GM18502 (cell line): ENCODE measurements around the gene ABHD17C.

Experiments
- ATAC-seq: cut with Tn5 transposase; IDR thresholded peaks from one replicate; pipeline ENCODE4 v1.9.1; 2021; ENCODE audit warnings: mild to moderate bottlenecking; ENCODE audit not compliant: unreplicated experiment, poor library complexity

The ABHD17C gene

DNA sequence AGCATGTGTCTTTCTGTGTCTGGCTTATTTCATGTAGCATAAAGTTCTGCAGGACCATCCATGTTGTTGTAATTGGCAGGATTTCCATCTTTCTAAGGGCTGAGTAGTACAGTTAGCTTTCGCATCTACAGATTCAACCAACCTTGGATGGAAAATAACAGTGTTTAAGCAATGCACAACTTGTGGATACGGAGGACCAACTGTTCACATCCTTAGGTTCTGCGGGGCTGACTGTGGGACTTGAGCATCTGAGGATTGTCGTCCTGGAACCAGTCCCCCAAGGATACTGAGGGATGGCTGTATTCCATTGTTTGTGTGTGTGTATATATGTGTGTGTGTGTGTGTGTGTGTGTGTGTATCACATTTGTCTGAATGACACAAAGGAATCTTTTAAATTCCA is 27.7 kb downstream of the ABHD17C start:
- ATAC-seq: no peak

DNA sequence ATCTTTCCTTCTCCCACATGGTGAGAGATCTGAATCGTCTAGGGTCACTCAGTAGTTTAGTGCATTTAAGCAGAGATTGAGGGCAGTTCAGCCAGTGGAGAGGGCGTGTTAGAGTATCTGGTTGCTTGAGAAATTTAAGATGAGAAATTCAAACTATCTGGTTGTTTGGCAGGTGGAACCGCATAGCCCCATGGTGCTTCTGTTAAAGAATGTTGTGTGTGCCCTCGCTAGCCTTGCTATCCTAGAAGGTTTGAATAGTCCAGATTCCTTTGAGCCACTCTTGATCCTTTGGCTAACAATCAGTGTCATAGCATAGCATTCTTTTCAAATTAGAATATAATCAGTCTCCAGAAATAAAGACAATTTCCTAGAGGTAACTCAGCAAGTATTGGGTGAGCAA is 32.1 kb downstream of the ABHD17C start:
- ATAC-seq: no peak

GRCh38 chr15:80727596-80727995 is 32.5 kb downstream of the ABHD17C start:
- no peak for ATAC-seq

- no peak for ATAC-seq
Observed at GRCh38 chr15:80730387-80730786, 35.3 kb downstream of the ABHD17C start.

DNA sequence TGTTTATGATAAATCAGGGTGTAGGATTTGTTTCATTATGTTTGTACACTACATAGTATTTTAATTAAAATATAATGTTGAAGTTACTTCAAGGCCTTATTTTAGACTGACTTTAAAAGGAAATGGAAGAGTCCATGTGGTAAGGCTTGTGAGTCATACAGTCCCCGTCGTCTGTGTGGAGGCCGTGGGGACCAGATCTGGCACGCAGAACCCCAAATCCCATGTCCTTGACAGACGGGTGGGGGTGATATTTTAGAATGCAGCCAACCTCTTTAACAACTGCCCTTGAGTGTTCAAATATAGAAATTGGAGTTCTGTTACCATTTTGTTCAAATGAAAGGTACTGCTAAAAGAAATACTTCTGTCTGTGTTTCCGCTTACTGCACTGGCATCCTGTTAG is 35.8 kb downstream of the ABHD17C start:
- no peak for ATAC-seq

DNA sequence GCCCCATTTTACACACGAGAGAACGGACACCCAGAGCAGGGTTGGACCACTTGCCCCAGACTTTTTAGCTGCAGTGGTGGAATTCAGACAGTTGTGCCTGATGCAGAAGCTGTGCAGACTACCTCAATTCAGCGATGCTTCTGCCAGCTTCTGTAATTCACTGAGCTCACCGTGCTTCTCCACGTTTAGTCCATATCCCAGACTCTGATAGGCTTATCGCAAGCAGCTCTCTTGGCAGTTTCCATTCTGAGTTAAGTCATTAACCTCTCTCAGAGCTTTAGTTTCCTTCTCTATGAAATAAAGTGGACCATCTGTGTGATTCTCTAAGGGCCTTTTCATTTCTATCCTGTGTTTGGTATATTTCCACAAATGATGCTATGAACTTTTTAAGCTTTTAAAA is 37.1 kb downstream of the ABHD17C start:
- no peak for ATAC-seq

DNA sequence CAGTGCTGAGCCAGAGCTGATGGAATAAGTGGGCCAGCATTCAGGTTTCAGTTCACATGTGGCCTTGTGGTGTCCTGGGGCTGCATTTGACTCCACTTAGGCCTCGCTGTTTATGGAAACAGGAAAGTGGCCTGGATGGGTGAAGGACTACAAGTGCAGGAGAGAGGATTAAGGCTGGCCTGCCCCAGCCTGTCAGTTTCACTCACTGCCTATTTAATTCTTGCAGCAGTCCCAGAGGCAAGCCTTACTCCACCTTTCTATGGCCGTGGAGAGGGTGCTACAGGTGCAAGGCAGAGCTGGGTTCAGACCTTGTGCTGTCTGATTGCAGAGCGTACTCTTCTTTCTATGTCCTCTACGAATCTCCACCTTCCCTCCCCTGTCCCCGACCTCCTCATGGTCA is 37.7 kb downstream of the ABHD17C start:
- no peak for ATAC-seq

DNA sequence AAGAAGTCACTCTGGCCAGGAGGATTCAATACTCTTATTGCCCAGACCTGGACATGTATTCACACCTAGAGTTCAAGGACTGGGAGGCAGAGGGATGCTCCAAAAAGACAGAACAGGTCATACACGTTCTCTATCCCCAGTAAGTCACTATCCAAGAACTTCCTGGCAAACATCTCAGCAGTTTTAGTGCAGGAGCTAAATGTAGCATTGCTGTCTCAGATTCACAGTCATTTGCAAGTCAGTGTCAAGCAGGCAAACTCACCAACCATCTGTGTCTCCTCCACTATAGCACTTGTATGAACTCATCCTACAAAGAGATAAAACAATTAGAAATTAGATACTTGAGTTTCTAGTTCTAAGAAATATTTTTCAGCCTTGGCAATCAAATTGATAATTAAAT is 38.4 kb downstream of the ABHD17C start:
- no peak for ATAC-seq

DNA sequence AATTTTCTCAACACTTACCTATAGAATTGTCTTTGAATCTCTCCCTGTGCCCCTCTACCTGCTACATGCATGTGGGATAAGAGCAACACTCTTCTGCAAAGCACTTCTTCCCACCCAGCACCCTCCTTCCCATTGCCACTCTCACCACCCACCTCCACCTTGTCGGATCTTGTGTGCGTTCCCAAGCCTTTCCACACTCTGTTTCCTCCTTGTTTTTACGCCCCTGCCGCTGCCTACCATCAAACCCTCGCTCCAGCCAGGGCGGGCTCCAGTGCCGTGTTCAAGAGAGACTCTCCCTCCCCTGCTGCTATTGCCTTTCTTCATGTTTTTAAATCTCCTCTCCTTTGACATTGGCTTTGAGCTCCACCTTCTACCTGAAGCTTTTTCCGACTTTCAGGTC is 40.2 kb downstream of the ABHD17C start:
- no peak for ATAC-seq

DNA sequence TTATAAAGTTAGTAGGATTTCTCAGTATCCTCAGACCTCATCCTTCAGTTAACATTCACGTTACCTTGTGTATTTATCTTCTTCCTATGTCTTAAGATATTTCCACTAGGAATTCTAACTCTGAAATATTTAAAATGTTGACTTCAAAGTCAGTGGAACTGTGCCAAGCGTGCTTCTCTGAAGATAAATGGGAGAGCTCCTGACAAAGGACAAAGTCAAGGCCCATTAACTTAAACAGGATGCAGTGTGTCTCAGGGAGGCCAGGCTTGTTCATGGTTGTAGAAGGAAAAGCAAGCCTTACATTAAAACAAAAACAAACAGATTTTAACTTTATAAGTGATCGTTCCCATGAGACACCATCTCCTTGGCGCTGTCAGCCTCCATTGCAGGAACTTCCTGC is 41.5 kb downstream of the ABHD17C start:
- no peak for ATAC-seq

- no peak for ATAC-seq
Observed at GRCh38 chr15:80739919-80740318, 44.8 kb downstream of the ABHD17C start.

DNA sequence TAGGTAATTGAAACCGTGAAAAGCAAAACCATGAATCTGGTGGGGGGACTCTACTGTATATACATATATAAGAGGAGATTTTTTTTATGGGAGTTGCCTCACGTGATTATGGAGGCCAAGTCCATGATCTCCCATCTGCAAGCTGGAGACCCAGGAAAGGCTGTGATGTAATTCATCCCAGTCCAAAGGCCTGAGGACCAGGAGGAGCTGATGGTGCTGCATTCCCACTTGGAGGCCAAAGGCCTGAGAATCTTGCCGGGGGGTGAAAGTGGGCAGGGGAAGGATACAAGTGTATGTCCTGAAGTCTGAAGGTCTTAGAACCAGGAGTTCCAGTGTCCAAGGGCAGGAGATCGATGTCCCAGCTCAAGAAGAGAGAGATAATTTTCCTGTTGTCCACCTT is 47.0 kb downstream of the ABHD17C start:
- ATAC-seq: no peak

- ATAC-seq: no peak
Observed at GRCh38 chr15:80743189-80743833, 48.2 kb downstream of the ABHD17C start.

GRCh38 chr15:80744415-80744814 is 49.3 kb downstream of the ABHD17C start:
- no peak for ATAC-seq

- ATAC-seq: no peak
Observed at GRCh38 chr15:80744826-80745225, 49.7 kb downstream of the ABHD17C start.

GRCh38 chr15:80745888-80746287 is 50.8 kb downstream of the ABHD17C start:
- no peak for ATAC-seq

GRCh38 chr15:80747317-80748053 is 52.4 kb downstream of the ABHD17C start:
- no peak for ATAC-seq

DNA sequence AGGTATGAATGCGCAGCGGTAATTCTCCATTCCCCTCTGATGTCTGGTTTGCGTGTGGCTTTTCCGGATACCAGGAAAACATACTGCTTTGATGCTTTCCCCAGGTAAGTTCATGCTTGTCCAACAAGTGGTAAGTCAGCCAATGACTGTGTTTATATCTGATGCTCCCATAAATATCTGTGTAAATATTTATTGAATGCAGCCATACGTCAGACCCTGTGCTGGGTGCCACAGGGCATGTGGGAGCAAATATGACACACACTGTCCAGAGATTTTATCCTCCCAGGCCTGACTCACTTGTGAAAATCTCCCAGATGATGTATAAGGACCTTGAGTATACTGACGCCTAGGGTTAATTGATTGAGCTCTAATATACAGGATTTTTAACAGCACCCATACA is 54.5 kb downstream of the ABHD17C start:
- ATAC-seq: no peak

DNA sequence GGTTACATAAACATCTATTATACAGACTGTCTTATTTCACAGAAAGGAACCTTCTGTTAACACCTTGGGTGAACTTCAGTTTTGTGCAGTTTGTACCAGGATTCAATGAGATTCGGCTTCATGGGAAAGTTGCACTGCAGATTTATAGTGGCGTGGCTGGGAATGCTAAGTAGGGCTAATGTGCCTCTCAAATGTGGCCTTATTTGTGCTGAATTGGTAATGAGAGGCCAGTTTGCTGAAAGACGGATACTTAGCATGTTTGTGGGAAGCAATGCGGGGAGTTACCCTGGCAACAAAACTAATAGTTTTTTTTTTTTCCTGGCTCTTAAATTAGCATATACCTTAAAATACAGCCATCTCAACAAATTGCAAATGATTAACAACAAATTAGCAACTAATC is 55.5 kb downstream of the ABHD17C start:
- no peak for ATAC-seq

DNA sequence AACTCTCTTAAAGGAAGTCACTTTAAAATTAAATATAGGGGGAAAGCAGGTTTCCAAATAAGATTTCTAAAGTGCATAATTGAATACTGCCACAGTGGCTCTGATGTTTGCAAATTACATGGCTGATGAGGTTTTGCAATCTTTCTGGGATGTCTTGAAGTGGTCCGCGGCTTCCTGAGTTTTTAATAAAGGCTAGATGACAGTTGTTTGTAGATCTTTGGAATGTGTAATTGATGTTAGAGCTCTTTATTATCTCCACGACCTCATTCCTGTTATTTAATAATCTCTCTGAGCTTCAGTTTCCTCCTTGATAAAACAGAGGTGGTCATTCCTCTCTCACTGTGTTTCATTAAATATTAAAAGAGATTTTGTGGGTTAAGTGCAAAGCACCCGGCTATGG is 57.1 kb downstream of the ABHD17C start:
- ATAC-seq: no peak

DNA sequence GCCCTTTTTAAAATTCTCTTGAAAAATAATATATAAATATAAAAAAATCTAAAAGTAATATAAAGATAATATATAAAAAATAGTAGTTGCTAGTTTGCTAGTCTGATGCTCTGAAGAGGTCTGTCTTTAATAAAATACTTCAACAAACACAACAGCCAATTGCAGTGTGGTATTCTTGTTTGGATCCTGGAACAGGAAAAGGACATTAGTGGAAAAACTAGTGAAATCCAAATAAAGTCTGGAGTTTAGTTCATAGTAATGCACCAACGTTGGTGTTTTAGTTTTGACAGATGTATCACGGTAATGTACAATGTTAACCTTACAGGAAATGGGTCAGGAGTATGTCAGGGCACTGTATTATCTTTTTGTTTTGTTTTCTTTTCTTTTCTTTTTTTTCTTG is 58.1 kb downstream of the ABHD17C start:
- no peak for ATAC-seq

GRCh38 chr15:80754014-80754413 is 58.9 kb downstream of the ABHD17C start:
- no peak for ATAC-seq
